Neural progenitor cell (in vitro differentiated cells): ENCODE data around the gene CAMK2D.

Experiments
- EZH2 ChIP-seq: fragments of 200-600 bp; sonication (generic); IDR thresholded peaks from 2 replicates; pipeline ENCODE4 v1.6.1; 2017; ENCODE audit warnings: antibody characterized with exemption, mild to moderate bottlenecking, moderate library complexity
- EZH2phosphoT487 ChIP-seq: fragments of 200-600 bp; sonication (generic); IDR thresholded peaks from 2 replicates; pipeline ENCODE4 v1.6.1; 2017; ENCODE audit warnings: antibody characterized with exemption

DNA sequence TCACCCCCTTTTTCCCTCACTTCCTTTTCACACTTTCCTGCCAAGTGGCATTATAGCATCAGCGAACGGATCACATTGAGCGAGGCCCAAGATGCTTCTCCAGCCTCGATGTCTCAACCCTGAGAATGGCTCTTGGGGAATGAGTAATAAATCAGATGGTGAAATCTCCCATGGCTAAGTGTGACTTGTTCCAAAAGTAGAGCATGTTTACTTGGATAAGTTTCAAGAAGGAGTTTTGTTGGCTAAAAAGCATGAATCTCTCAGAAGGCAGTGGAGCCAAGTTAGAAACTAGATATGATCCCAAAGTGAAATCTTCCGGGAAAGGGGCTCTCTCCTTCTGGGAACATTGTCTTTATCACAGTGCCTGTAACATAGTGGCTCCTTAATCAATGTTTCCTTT lies 316.3 kb downstream of the CAMK2D start:
- no peak for TF ChIP-seq EZH2phosphoT487
- TF ChIP-seq EZH2: no peak
